Islet of Langerhans (tissue), 1 donor: ENCODE results near the gene PECR.

Experiments
- FAIRE-seq: peaks from one replicate; lab custom pipeline; 2011; peaks lifted over from hg19 to GRCh38; lab: Jason Lieb, UNC

Gene PECR

GRCh38 chr2:216071111-216071851 lies 10.3 kb downstream of the PECR start:
- FAIRE-seq: no peak

GRCh38 chr2:216070195-216070594 lies 11.4 kb downstream of the PECR start:
- no peak for FAIRE-seq

DNA sequence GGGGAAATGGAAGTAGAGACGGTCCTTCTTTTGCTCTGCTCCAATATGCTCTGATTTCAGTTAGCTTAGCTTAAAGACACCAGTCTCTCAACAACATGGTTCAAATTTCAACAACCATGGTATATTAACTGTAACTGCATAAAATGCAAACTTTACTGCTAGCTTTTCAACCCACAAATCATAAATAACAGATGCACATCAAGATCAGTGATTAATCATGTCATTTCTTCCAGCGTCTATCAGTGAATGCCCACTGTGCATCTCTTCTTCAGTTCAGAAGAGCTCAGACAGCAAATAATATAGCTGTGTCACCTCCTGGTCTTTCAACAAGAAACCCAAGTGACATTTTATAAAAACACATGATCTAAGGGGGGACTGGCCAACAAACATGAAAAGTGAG lies 12.6 kb downstream of the PECR start:
- FAIRE-seq: no peak

- FAIRE-seq: no peak
These were observed 15.4 kb downstream of the PECR start for GRCh38 chr2:216066230-216066629.

- FAIRE-seq: no peak
These were observed 16.9 kb downstream of the PECR start for GRCh38 chr2:216064665-216065064.

DNA sequence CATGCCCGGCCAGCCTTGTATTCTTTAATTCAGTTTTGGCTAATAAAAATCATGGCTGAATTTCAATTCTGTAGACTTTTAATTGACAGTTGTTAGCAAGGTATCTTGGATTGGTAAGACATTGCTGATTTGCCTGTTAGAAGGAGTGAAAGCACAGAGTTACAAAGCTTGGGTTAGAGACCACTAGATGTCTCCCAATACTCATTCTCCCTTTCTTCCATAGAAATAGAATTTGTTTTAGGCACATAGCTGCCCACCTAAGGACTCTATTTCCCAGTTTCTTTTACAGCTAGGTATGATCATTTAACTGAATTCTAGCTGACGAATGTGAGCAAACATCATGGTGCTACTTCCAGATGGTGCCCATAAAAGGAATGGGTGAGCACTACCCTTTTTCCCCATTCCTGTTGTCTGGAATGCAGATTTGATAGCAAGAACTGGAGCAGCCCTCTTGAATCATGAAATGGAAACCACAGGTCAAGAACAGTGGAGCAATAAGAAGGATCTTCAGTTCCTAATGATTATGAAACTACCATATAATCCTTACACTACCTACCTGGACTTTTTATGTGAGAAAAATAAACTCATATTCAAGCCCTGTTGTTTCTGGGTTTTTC lies 17.5 kb downstream of the PECR start:
- no peak for FAIRE-seq

DNA sequence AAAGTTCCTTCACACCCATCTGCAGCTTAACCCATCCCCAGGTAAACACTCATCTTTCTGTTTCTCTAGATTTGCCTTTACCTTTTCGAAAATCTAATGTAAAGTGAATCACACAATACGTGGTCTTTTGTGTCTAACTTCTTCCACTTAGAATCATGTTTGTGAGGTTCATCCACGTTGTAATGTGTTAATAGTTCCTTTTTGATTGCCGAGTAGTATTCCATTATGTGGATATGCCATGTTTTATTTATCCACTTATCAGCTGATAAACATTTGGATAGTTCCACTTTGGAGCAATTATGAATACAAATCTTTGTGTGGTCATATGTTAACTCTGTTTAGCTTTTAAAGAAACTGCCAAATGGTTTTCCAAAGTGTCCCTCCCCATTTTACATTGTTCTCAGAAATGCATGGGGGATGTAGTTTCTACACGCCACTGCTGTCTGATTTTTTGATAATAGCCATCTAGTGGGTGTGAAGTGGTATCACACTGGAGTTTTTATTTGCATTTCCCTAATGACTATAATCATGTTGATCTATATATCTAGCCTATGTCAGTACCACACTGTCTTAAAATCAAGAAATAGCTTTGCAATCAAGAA lies 22.3 kb downstream of the PECR start:
- FAIRE-seq: no peak

- FAIRE-seq: no peak
These were observed 23.9 kb downstream of the PECR start for GRCh38 chr2:216057688-216058193.

- FAIRE-seq: no peak
These were observed 24.9 kb downstream of the PECR start for GRCh38 chr2:216056739-216057138.

GRCh38 chr2:216055680-216056079 lies 25.9 kb downstream of the PECR start:
- no peak for FAIRE-seq

DNA sequence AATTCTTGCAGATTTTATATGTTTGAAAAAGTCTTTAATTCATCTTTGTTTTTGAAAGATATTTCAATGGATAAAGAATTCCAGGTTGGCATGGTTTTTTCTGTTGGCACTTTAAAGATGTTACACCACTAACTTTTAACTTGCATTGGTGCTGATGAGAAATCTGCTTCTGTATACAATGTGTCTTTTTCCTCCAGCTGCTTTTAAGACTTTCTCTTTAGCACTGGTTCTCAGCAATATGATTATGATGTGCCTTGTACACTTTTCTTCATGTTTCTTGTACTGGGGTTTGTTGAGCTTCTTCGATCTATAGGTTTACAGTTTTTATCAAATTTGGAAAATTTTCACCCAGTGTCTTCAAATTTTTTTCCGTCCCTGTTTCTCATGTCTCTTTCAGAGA lies 29.2 kb downstream of the PECR start:
- no peak for FAIRE-seq

DNA sequence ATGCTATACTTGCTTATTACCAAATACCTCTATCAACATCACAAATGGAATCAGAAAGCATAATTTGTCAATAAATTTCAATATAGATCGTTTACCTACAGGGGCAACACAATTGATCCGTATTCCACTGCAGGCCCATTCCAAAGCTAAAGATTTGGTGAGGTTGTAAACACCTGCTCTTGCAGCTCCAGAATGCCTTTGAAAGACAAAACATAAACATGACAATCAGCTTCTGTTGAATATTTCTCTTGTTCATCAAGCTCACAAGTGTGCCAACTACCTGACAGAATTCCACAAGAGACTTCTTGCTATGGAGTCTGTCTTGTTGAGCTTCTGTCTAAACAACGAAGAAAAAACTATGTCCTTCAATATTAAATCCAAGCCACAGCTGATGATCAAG lies 30.3 kb downstream of the PECR start:
- FAIRE-seq: no peak

- no peak for FAIRE-seq
These were observed 32.2 kb downstream of the PECR start for GRCh38 chr2:216049452-216049851.

GRCh38 chr2:216047397-216047796 lies 34.2 kb downstream of the PECR start:
- no peak for FAIRE-seq

GRCh38 chr2:216044883-216045486 lies 36.6 kb downstream of the PECR start:
- no peak for FAIRE-seq

- FAIRE-seq: no peak
These were observed 37.7 kb downstream of the PECR start for GRCh38 chr2:216043949-216044348.

GRCh38 chr2:216041438-216041837 lies 40.2 kb downstream of the PECR start:
- no peak for FAIRE-seq

GRCh38 chr2:216039918-216040317 lies 41.7 kb downstream of the PECR start:
- FAIRE-seq: no peak

- FAIRE-seq: no peak
These were observed 47.5 kb downstream of the PECR start for GRCh38 chr2:216034065-216034464.

- no peak for FAIRE-seq
These were observed 48.2 kb downstream of the PECR start for GRCh38 chr2:216033403-216033802.

- FAIRE-seq: no peak
These were observed 49.5 kb downstream of the PECR start for GRCh38 chr2:216031960-216032689.

- FAIRE-seq: no peak
These were observed 51.4 kb downstream of the PECR start for GRCh38 chr2:216030216-216030615.
